ENCODE data around the gene TAAR8. TPM values are rescaled to one million over a fixed set of nuclear protein-coding genes. Genes with fewer than 3 reads are reported as not detected.

The TAAR8 gene
- not detected in 2 replicates for total RNA-seq

GRCh38 chr6:132552372-132552771 lies at the start of gene TAAR8:
Gene TAAR8, plus strand, starts transcription at chr6:132552672. Its CDS starts 21 bp downstream, at chr6:132552693.

DNA sequence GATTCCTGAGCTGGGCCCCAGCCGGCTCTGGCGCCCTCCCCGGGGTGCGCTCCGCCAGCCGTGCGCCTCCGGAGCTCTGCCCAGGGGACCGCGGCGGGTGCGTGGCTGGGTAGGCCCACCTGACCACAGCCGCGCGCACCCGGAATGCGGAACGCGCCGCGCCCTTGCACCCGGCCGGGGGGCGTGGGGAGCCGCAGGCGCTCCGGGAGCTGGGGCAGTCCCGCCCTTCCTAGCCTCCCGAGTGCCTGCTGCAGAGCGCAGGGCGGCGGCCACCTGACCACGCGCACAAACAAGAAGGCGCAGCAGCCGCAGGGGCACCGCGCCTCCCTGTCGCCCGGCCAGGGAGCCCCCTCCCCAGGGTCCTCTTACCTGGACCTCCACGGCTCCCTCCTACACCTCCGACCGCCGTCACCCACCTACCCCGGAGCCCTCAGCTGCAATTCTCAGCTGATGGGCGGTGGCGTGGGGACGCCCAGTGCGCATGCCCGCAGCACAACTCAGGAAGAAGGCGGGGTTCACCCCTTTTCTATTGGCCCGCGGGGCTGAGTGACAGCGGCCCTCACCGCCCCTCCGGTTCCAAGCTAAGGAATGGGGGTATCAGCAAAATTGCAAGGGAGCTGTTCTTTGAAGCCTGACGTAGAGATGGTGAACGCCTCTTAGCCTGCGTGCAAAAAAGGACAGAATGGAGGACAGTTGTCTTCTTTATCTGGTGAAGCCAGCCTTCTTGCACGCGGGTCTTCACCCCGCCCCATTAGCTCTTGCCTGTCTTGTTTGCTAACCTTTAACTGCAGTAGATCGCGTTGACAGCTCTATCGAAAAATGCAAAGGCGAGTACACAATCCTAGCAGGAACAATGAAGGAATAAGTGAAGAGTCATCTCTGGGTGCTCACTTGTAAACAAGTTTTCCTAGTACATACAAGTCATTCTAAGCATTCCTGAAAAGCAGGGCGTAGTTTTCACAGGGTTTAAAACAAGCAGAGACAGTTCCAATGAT lies 39.5 kb upstream of the TAAR8 start, which contains the start of gene STX7:
Gene STX7, minus strand, starts transcription at position 479 of the 995 bp plus-strand sequence. CDS start 9,586 bp downstream, outside the sequence.

GRCh38 chr6:132537977-132538376 lies 14.5 kb upstream of the TAAR8 start, which contains the start of gene TAAR9:
Gene TAAR9, plus strand, starts transcription at chr6:132538277. Its CDS starts 13 bp downstream, at chr6:132538290.

DNA sequence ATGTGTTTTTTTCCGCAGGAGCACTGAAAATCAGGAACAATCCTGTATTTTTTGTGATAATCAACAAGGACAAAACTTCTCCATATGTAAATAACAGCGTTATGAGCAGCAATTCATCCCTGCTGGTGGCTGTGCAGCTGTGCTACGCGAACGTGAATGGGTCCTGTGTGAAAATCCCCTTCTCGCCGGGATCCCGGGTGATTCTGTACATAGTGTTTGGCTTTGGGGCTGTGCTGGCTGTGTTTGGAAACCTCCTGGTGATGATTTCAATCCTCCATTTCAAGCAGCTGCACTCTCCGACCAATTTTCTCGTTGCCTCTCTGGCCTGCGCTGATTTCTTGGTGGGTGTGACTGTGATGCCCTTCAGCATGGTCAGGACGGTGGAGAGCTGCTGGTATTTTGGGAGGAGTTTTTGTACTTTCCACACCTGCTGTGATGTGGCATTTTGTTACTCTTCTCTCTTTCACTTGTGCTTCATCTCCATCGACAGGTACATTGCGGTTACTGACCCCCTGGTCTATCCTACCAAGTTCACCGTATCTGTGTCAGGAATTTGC lies 17.8 kb downstream of the TAAR8 start, which contains the start of gene TAAR6:
Gene TAAR6, plus strand, starts transcription at position 102 of the 557 bp plus-strand sequence. Its CDS starts 0 bp downstream, at position 102.

DNA sequence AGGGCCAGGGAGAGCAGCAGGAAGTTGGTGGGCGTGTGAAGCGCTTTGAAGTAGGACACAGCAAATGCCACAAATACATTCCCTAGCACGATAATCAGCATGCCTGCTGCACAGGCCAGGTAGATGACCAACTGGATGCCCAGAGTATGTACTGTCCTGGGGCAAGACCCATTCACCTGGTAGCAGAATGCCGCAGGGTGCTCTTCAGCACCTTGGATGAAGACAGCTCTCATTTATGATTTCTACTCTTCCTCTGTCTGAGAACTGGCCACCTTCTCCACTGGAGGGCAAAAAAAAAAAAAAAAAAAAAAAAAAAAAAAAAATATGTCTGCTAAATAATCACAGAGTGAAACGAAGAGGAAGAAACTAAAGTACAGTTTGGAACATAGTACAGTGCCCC lies 37.0 kb downstream of the TAAR8 start, which contains the start of gene TAAR5:
Gene TAAR5, minus strand, starts transcription at position 288 of the 400 bp plus-strand sequence. Its CDS starts 55 bp downstream, at position 233.

Other genes starting within 250 kb of the TAAR8 start
- 63.3 and 78.2 TPM in 2 replicates for gene MOXD1, start 151.2 kb upstream of the TAAR8 start, total RNA-seq
- 17.1 and 30.2 TPM in 2 replicates for gene STX7, start 39.6 kb upstream of the TAAR8 start, total RNA-seq
- not detected in 2 replicates for gene TAAR9, start 14.4 kb upstream of the TAAR8 start, total RNA-seq
- gene TAAR6, start 17.6 kb downstream of the TAAR8 start, total RNA-seq, result not detected in 2 replicates
- not detected in 2 replicates for gene TAAR5, start 37.1 kb downstream of the TAAR8 start, total RNA-seq
- gene TAAR2, start 71.6 kb downstream of the TAAR8 start, total RNA-seq, result not detected in 2 replicates
- not detected in 2 replicates for gene TAAR1, start 106.5 kb downstream of the TAAR8 start, total RNA-seq
- gene VNN1, start 161.4 kb downstream of the TAAR8 start, total RNA-seq, result under 0.01 and 0.09 TPM in 2 replicates
- 0.28 TPM in 2 replicates for gene VNN2, start 205.2 kb downstream of the TAAR8 start, total RNA-seq
- gene SLC18B1, start 246.0 kb downstream of the TAAR8 start, total RNA-seq, result 5.4 and 7.4 TPM in 2 replicates

Measured in smooth muscle cell of bladder (primary cell).